ENCODE data around the gene EPHB3.

The EPHB3 gene

DNA sequence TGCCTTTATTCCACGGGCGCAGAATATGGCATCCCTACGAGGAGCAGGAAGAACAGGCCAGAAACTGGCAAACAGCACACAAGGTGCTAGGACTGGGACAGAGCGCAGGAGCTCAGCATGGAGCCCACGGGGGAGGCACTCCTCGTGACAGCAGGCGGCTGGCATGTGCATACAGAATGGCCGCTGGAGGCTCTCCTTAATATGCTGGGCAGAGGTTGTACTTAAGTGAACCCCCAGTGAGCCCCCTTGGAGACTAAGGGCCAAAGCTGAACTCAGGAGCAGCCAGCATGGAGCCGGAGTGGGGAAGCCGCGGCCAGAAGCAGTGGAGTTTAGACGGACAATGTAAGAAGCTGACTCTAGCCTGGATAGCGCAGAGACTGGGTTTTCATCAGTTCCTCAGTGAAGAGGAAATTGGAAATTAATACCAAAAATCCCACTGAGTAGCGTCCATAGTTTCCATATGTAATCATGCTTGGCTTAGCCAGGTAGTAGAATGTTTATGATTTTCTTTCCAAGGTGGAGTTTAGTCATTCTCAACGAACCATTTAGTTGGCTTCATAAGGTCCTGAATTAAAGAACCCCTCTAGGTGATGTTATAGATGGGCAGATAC, 69.4 kb downstream of the EPHB3 start:
- DNase-seq: no peak

DNA sequence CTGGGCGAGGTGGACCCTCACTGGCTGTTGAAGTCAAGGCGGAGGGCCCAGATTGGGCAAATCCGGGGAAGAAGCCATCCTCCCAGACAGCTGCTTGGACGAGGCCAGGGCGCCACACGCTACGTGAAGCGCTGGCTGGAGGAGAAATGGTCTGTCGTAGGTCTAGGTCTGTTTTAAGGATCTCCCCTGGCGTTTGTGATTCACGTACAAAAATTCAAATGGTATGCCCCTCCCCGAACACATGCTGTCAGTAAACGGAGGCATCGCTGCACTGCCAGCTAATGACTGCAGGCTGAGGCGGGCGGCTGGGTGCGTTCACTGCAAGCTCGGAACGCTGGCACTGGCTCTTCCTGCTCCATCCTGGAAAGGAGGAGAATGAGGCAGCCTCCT, 69.9 kb downstream of the EPHB3 start:
- DNase-seq: no peak

Measured in activated CD4-positive, CD25-positive, alpha-beta regulatory T cell (primary cell).